ENCODE measurements around the gene PPT2.

GRCh38 chr6:32146287-32146686 is 7.7 kb upstream of the PPT2 start:
- TF ChIP-seq CTCF (conservative IDR thresholded peaks at IDR 0.05; ENCODE audit: low read depth, low read length) (no peak), EZH2 (IDR thresholded peaks at IDR 0.05; ENCODE audit: borderline replicate concordance, low read depth, low read length, poor library complexity, severe bottlenecking) (no peak)
